Esophagus mucosa (tissue), 1 donor: ENCODE results near the gene KCTD18. TPM values are rescaled to one million over a fixed set of nuclear protein-coding genes. Genes with fewer than 3 reads are reported as not detected.

Source experiments
- ATAC-seq: fragments of 200-7000 bp; cut with Tn5 transposase; one replicate; pipeline ENCODE4 v1.9.1; 2020
- total RNA-seq: library from RNA; stranded (reverse); gene quantifications from one replicate; pipeline ENCODE4 v1.2.4, GENCODE V29; 2023
- donor health status: DM: yes; HTN: yes; CAD: no.

KCTD18 gene
- total RNA-seq = 10.8 TPM

DNA sequence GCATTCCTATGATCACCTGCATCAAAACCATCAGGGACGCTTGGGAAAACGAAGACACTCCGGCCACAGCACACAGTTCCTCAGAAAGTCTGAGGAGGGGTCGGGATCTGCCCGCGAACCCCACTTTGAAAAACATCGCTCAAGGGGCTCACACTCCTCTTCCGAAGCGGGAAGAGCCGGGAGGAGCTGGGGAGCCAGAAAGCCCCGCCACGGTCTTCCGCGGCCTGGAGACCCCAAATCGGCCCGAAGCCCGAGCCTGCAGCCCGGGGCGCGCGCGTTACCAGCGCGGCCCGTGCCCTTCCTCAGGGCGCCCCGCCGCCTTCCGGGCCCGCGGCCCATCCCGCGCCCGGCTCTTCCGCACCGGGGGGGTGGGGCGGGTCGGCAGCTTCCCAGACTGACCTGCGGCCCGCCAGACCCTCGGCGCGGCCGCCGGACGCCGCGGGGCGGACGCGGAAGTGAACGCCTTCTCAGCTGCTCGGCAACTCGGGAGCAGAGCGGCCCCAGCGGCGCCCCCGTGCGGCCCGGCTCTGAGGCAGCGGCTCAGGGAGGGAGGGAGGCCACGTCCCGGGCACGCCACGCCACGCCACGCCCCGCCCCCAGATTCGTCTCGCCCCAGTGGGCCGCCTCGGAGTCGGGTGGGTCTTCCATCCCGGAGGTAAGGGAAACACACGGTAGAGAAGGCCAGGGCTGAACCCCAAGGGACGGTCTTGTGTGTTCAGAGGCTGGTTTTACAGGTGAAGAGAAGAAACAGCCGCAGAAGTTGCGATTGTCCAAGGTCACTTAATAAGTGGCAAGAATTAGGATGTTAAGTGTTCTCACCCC is at the start of gene KCTD18:
Gene KCTD18 (minus strand): TSS at position 457 of the 822 bp plus-strand sequence. CDS start 3,052 bp downstream, outside the sequence.
- peak; percentile 98 for ATAC-seq

- ATAC-seq = no peak
Measured at GRCh38 chr2:200540793-200541192, 30.9 kb upstream of the KCTD18 start.

DNA sequence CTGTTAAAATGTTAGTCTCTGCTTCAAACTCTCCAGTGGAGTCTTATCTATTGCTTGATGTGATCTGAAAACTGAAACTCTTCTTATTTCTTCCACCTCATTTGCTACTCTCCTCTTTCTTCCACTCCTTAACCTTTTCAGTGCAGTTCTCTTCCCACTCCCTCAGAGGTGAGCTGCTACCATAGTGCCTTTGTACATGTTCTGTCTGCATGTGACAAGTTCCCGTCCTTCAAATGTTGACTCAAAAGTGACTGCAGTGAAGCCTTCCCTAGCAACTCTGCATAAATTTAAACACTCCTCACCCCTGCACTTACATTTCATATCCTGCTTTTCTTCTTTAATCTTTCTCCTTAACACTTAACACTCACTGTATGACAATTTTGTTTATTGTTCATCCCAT is 28.3 kb upstream of the KCTD18 start:
- no peak for ATAC-seq

DNA sequence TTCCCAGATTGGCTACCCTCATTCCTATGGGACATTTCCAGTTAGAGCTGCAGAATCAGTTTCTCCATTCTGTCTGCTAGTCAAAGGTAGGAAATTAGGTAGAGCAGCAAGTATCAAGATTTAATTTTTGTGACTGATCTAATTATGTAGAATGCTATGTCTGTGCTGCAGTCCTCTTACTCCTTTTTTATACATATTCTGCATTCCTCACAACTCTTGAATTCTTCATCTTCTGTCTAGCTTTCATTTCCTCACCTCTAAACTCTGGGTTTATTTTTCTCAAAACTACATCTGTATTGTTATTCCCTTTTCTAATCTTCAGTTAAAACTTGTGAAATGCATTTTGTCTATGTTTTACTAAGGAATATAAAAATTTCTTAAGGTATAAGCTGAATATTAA is 24.7 kb upstream of the KCTD18 start:
- ATAC-seq = no peak

DNA sequence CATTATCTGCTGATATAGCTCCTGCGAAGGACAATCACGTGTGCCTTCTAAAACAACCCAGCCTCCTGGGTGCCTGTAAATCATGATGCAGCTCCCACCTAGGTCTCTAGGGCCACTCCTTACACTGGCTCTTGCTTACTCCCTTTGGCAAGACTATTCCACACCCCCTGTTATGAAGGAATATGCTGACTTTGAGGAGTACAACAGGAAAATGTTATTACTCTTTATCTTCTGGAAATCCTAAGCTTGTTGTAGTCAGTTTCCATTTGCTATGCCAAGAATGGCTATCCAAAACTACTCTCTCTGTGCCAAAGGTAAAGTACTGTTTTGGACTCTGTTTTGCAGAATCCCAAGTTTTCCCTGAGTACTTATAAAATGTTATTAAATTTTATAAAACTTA is 23.9 kb upstream of the KCTD18 start:
- no peak for ATAC-seq

DNA sequence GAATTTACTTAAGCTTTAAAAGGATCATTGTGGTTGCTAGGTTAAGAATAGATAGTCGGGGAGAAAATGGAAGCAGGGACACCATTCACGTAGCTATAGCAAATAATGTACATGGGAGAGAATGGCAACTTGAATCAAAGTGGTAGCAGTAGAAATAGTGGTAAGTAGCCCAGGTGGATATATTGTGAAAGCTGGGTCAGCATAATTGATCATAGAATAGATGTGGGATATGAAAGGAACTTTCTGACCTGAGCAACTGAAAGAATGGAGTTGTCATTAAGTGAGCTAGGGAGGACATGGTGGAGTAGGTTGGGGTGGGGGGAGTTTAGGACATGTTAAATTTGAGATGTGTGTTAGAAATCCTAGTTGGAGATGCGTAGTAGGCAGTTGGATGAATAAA is 18.4 kb upstream of the KCTD18 start:
- ATAC-seq = no peak

GRCh38 chr2:200525882-200526651 is 16.2 kb upstream of the KCTD18 start, which contains the start of gene SGO2:
Gene SGO2, plus strand, starts transcription at chr2:200526207. Its CDS starts 6,769 bp downstream, at chr2:200532976.
- peak; percentile 100 for ATAC-seq

GRCh38 chr2:200525551-200525881 is 15.6 kb upstream of the KCTD18 start:
- no peak for ATAC-seq

DNA sequence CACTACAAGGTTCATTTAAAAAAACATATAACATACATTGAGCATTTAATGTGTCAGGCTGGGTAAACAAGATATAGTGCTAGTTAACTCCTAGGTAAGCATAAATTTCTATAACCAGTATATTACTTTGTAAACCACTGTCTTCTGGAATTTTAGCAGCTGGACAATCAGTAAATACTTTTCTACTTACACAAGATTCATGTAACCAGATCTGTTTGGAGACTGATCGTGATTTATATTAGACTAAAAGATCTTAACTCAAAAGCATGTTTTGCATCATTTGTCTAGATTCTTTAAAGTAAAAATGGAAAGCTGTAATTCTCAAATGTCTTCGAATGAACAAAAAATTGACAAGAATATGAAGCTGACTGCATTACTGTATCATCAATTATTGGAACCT is 15.2 kb upstream of the KCTD18 start:
- no peak for ATAC-seq

DNA sequence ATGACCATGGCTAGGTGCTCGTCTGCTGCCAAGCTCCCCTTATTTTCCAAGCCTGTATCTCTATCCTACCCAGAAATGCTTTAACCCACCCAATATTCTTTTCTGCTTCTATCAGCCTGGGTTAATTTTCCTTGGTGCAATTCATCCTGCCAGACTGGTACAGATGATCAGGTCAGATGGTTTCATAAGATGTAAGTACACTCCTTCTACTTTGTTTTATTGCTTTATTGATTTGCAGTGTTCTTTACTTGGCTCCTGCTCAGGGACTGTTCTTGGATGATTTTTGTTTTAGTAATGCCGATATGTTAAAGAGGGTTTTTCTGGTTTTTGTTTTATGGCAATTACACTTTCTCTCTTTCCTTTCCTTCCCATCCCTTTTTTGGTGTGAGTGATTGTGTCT is 13.7 kb upstream of the KCTD18 start:
- no peak for ATAC-seq

GRCh38 chr2:200523158-200523557 is 13.3 kb upstream of the KCTD18 start:
- peak; percentile 53 for ATAC-seq

DNA sequence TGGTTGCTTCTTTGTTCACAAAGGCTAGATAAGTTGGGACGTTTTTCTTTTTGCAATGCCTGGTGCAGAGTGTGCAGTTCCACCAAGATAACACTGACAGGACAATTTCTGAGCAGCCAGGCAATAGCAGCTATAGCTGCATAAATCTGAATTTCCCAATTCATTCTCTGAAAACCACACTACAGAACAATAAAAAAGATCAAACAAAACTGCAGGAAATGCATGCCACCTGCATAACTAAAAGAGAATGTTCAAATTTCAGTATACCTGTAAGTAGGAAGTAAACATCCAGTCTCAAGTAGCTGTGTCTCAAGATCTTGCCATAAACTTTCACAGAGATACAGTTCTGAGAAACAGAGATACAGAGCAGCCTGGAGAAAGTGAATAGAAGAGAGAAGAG is 5.3 kb upstream of the KCTD18 start:
- no peak for ATAC-seq

- peak; percentile 44 for ATAC-seq
Measured at GRCh38 chr2:200509235-200509611, 645 bp downstream of the KCTD18 start.

GRCh38 chr2:200507179-200507578 is 2.7 kb downstream of the KCTD18 start:
- no peak for ATAC-seq

- no peak for ATAC-seq
Measured at GRCh38 chr2:200506679-200507078, 3.2 kb downstream of the KCTD18 start.

DNA sequence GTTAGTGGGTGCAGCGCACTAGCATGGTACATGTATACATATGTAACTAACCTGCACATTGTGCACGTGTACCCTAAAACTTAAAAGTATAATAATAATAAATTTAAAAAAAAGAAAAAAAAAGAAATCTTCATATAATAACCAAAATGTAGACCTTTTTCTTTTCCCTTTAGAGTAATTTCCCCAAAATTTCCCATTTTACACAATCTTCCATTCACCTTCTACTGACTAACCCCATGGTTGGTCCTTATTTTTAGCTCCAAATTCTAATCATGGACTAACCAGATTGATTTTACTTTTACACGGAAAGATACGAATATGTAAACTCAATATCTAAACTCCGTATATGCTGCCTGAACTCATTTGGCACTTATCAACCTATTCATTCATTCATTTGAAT is 7.7 kb downstream of the KCTD18 start:
- no peak for ATAC-seq

DNA sequence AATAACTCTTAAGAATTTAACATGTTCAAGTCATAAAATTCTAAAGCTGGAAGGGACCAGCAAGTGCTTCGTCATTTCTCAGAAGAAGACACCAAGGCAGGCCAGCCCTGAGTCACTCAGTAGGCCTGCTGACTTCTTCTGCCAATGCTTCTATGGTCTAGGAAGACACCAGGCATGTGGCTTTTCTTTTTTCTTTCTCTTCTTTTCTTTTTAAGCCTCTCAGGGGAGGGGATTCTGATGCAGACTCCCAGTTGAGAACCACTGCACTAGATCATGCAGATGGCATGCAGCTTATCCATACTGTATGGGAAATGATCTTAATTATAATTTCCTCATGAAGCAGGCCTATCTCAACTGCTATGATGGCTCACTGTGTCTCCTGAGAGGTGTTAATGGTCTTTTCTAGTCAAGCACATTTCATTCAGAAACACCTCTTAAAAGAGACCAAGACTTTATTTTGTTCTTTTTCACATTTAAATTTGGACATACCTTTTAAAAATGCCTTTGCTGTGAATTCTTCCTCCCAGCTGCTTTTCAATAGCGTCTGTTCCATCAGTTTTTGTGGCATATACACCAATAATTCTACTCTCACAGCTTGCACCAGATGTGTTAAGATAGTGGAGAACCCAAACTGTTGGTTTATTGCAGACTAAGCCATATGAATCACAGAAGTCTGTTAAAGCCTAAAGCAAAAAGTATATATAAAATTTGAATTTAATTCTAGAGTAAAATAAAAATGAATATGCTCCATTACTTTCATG is 11.3 kb downstream of the KCTD18 start:
- ATAC-seq = no peak

GRCh38 chr2:200496696-200497095 is 13.2 kb downstream of the KCTD18 start:
- no peak for ATAC-seq

- no peak for ATAC-seq
Measured at GRCh38 chr2:200494048-200494447, 15.8 kb downstream of the KCTD18 start.

GRCh38 chr2:200492656-200493055 is 17.2 kb downstream of the KCTD18 start:
- no peak for ATAC-seq

- no peak for ATAC-seq
Measured at GRCh38 chr2:200490001-200490400, 19.9 kb downstream of the KCTD18 start.

DNA sequence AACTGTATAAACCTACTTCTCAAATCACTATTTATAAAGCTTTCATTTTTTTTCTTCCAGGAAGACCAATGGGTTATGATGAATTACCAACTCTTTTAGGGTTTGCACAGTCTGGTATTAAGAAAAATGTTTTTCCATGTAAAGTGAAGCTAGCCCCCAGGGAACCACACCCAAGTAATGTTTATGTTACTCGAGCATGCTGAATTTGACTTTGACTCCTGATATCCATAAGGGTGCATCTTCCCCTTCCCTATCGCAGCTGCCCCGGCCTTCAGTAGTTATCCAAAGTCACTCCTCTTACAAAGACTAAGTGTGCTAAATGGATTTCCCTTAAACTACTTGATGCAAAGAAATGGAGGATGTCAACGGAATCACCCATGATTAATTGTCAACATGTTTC is 21.7 kb downstream of the KCTD18 start:
- ATAC-seq = no peak

- no peak for ATAC-seq
Measured at GRCh38 chr2:200486529-200486928, 23.3 kb downstream of the KCTD18 start.
